ENCODE results near the gene WFS1. TPM values are rescaled to one million over a fixed set of nuclear protein-coding genes. Genes with fewer than 3 reads are reported as not detected.

The WFS1 gene
- polyA plus RNA-seq, 4 donors = 24.0 to 31.0 (median 25.9) TPM

DNA sequence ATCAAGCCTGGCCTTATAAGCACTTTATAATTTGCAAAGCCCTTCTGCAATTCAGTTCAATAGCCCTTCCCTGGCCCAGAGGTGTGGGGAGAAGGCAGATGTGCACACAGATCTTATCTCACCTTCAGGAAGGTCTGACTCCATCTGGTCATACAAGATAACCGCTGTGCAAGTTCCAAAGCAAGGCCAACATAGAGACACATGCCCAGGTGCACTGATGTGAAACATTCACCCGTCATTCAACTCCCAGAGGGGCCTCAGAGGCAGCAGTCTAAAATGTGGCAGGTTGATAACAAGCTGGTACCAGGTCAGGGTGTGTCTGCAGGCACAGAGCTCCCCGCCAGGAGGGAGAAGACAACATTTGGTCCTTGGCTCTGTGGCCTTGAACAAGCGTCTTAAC lies 10.9 kb upstream of the WFS1 start:
- DNase-seq (ENCODE audit: low read depth in 4 of 4, low spot score in 3 of 4) = no peak

DNA sequence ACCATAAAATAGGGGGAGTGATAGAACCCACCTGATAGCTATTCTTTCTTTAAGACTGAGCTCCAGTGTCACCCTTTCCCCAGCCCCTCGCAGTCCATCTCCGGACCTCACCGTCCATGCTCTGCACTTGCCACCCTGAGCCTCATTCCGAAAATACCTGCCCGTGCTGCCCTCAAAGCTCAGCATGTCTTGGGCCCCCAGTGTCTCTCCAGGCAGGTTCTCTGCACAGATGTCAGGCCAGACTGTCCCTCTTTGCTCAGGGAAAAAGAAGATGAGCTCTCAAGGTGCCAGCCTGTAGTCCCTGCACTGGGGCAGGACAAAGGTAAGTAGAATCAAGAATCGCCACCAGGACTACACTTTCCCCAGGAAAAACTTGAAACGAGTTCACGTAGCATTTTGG lies 9.8 kb upstream of the WFS1 start:
- no peak for DNase-seq (ENCODE audit: low read depth in 4 of 4, low spot score in 3 of 4)

DNA sequence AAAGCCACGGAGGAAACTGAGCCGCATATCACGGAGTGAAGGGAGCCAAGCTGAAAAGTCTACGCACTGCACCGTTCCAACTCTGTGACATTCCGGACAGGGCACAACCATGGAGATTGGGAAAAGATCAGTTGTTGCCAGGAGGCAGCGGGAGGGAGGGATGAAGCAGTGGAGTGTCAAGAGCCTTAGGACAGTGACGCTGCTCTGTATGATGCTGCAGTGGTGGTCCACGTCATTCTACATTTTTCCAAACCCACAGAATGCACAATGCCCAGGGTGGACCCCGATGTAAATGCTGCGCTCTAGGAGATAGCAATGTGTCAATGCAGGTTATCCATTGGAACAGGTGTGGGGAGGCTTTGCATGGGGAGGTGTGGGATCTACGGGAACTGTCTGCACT lies 7.5 kb upstream of the WFS1 start:
- DNase-seq (ENCODE audit: low read depth in 4 of 4, low spot score in 3 of 4) = no peak

DNA sequence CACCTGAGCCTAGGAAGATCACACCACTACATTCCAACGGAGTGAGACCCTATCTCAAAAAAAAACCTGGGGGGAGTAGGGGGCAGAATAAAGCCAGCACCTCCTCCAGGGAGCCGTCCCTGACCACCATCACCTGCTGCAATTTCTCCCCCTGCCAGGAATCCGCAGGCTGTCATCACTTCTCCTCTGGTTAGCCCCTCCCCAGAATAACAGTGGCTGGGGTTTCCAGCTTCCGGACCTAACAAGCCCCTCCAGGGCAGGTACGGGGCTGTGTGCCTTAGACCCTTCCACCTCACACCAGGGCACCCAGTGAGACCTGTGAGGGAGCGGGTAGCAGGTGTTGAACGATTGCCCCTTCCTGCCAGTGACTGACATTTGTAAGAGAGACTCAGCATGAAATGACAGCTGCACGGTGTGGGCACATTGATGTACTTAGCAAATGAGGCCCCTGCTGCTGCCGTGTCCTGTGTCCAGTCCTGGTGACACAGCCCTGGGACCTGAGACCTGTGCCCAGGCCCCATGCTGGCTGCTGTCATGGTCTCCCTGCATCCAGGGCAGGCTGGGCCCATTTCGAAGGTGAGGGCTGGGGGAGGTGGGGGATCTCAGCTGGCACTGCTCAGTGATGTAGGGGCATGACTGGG lies 6.7 kb upstream of the WFS1 start:
- DNase-seq (ENCODE audit: low read depth in 4 of 4, low spot score in 3 of 4) = no peak

DNA sequence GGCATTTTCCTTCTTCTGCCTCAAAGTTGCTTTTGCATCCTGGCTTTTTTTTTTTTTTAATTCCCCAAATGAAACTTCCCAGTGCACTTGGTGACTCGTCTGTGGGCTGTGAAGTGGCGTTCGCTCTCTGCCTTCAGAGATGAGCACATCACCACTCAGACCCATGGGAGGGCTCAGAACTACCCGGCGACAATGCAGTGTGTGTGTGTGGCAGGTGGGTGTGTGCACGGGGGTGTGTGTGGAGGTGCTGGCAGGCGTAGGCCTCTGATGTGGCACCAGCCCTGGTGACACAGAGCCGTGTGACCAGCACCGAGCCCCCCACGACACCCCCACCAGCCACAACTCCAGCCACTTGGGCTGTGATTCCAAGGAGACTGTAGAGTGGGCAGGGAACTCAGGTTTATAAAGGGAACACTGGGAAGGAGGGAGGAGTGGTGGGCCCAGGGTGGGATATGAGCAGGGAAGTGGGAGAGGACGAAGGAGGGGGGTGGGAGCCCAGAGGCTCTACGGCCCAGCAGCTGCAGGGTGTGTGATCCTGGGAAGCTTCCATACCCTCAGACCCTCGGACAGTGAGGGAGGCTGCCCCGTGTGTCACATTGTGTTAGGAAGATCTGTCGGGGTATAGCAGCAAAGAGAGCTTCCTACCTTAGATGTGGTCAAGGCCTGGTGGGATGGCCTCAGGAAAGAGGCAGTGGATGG lies 6.0 kb upstream of the WFS1 start:
- DNase-seq (ENCODE audit: low read depth in 4 of 4, low spot score in 3 of 4) = no peak

DNA sequence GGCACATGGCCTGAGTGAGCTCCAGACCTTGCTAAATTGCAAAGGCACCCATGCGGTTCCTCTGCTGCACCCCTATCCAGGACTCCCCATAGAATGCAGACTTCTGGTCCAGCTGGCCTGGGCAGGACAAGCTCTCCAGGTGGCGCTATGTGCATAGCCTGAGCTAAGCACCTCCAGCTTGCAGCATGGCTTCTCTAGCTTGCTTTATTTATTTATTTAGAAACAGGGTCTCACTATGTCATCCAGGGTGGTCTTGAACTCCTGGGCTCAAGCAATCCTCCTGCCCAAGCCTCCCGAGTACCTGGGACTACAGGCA lies 5.5 kb upstream of the WFS1 start:
- no peak for DNase-seq (ENCODE audit: low read depth in 4 of 4, low spot score in 3 of 4)

DNA sequence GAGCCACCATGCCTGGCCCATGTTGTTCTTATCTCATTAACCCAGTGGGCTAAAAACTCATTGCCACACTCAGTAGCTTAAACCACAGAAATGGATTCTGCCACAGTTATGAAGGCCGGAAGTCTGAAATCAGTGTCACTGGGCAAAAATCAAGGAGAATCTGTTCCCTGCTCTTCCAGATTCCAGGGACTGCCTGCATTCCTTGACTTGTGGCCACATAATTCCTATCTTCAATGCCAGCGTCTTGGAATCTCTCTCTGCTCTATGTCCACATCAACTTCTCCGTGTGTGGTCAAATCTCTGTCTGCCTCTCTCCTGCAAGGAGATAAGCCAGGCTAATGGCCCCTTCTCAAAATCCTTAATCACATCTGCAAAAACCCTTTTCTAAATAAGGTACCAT lies 4.1 kb upstream of the WFS1 start:
- no peak for DNase-seq (ENCODE audit: low read depth in 4 of 4, low spot score in 3 of 4)

DNA sequence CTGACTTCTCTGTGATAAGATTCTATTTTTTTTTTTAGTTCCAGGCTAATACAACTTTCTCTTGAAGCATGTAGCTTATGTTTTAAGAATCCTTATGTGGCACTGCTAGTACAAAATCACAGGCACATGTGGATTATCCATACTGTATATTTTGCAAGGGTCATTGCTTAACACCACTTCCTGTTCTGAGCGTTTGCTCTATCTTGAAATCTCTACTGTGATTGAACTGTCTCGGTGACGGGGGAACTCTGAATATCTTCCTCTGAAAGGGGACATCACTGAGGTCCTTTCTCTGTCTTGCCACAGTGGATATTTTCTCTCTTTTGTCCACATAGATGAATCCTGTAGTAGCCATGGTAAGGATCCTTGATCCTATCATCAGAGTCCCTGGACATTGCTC lies 2.1 kb upstream of the WFS1 start:
- DNase-seq (ENCODE audit: low read depth in 4 of 4, low spot score in 3 of 4) = no peak

DNA sequence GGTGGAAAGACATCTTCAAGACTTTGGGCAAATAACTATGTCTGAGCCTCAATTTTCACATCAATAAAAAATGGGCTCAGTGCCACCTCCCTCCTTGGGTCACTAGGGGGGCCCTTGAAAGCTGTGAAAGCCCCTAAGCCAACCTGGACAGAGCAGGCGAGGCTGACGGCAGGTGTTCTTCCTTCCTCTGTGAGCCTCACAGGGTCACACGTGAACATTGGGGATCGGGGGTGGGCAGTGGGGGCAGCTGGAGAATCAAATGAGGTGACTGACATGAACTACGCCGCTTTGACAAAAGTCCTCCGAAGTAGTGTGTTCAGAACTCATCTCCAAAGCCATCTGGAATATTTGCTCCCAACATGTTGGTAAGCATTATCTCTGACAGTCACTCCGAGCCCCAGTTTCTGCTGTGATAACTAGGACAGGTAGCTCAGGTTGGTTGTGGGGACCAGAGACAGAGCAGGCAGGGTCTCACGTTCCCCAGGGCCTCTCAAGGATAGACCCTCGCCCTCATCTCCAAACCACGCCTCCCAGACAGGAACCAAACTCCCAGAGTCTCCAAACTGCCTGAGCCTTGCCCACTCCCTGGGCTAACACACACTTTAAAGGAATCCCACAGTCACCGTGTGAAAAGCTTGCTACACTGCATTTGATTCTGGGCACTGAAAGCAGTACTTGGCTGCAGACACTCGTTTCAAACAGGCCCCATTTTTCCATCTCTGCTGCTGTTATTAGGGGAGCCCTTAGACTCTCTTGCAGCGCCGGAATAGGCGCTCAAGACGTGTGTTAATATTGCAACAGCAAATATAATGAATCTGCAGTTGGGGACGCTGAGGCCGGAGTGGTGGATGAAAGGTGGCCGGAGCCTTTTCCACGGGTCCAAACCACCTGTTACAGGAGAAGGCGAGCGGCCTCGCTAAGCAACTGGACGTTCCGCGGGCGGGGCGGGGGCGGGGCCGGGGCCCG lies 717 bp upstream of the WFS1 start:
- DNase-seq (ENCODE audit: low read depth in 4 of 4, low spot score in 3 of 4) = no peak

DNA sequence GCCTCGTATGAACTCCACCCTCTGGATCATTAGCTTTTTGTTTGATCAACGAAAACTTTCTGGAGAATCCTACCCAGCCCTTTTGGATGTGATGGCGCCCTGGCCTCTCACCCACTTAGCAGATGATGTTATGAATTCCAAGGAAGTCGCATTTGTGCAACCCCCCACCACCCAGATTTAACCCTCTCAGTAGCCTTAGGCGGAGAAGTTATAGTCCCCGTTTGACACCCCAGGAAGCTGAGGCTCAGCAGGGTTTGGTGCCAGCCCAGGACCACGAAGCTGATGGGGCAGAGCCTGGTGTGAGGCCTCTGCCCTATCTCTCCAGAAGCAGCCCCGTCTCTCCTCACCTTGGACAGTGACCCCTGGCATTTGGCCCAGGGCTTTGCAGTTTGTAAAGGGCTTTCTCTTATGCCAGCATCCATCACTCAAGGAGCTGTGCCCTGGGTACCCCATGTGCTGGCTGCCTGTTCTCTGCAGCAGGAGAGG lies 1.0 kb downstream of the WFS1 start:
- no peak for DNase-seq (ENCODE audit: low read depth in 4 of 4, low spot score in 3 of 4)

DNA sequence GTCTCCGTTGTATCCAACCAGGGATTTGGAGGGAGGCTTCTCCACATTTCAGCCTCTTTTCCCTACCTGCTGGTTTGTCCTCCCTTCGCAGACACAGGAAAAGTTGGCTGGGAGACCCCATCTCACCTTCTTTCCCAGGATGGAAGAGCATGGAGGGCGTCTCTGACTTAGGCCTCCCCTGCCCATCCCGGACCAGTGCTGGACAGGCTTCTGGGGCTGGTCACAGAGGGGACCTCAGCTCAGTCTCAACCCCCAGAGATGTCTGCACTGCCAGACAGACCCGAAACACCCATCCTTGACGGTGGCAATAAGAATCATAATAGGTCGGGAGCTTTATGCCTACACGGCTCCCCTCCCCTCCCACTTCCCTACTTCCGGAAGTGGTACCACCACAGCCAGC lies 1.6 kb downstream of the WFS1 start:
- no peak for DNase-seq (ENCODE audit: low read depth in 4 of 4, low spot score in 3 of 4)

DNA sequence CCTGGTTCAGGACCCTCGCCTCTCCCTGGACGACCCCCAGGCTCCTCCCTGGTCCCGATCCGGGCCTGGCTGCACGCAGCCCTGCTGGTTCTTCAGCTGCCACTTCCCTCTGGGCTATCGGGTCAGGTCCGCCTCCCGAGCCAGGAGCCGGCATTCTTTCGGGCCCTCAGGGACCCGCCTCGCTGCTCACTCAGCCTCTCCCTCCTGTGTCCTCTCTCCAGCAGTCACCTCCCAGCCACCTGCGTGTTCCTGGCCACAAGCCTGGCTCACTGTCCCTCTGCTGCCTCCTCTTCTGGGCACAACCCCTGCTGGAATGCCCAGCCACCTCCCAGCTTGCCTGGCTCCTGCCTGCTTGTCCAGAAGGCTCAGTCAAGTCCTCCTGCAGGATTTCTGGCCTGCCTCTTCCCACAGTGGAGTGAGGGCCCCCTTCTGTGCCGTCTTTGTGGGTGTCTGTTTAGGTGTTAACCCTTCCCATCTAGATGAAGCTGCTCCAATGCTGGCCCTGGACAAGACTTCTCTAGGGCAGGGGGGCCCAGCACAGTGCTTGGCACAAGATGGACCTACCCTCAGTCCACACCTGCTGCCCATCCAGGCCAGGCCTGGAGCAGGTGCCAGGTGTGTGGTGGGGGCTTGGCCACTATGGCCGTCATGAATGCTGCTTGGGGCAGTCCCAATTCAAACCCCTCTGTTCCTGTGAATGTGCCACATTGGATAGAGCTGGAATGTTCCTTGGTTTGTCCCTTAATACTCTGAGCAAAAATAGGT lies 2.2 kb downstream of the WFS1 start:
- no peak for DNase-seq (ENCODE audit: low read depth in 4 of 4, low spot score in 3 of 4)

DNA sequence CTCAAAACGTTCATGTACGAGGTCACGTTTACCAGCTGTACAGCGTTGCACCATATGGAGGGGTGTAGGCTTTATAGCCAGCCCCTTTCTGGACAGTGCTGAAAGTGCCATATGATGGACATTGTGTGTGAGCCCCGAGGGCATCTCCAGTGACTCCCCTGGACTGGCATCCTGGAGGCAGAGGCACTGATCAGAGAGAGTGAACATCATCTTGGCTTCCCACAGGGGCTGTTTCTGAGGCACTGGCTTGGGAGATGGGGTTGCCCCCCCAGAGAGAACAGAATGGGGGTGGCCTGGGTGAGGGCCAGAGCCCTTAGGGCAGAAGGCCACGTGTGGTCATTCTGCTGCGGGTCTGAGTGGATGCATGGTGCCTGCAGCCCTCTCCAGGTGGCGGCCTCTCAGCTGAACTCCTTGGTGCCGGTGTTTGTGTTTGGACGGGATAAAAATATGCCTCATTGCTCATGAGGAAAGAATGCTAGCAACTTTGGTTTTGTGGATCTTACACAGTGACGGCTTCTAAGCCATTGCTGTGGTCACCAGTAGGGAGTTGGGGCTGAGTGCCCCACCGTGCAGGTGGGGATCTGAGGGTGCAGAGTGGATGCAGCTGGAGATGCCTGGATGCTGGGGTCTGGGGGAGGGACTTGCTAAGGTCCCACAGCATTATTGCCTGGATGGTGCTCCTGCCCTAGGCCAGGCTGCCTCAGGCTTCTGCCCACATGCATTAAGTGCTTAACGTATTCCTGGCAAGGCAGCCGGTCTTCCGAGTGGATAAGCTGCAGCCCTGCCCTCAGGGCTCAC lies 3.4 kb downstream of the WFS1 start:
- DNase-seq (ENCODE audit: low read depth in 4 of 4, low spot score in 3 of 4) = no peak

DNA sequence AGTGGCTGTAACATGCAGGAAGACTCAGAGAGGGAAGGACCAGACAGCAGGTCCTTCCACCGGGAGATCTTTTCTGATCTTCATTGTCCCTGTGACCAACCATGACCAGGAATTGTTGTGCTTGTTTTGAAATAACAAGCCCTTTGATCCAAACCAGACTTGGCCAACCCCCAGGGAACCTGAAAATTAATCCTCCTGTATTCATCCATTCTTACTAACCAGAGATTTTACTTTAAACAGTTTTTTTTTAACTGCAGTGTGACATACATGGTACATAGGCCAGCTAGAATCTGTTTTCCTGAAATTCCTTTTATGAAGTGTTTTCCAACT lies 4.0 kb downstream of the WFS1 start:
- DNase-seq (ENCODE audit: low read depth in 4 of 4, low spot score in 3 of 4) = no peak

DNA sequence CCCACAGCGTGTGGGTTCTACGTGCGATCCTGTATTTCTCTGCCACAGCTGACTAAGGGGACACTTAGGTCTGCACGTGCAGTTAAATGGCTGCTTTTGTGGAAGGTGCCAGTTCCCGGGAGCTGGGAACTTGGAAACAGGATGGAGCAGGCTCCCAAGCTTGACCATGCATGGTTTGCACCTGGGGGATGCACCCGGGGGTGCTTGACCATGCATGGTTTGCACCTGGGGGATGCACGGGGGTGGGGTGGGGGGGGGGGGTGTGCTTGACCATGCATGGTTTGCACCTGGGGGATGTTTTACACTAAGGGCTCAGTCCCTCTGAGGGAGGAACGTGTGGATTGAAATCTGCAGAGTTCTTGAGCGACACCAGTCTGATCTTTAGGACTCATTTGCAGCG lies 5.7 kb downstream of the WFS1 start:
- DNase-seq (ENCODE audit: low read depth in 4 of 4, low spot score in 3 of 4) = no peak

DNA sequence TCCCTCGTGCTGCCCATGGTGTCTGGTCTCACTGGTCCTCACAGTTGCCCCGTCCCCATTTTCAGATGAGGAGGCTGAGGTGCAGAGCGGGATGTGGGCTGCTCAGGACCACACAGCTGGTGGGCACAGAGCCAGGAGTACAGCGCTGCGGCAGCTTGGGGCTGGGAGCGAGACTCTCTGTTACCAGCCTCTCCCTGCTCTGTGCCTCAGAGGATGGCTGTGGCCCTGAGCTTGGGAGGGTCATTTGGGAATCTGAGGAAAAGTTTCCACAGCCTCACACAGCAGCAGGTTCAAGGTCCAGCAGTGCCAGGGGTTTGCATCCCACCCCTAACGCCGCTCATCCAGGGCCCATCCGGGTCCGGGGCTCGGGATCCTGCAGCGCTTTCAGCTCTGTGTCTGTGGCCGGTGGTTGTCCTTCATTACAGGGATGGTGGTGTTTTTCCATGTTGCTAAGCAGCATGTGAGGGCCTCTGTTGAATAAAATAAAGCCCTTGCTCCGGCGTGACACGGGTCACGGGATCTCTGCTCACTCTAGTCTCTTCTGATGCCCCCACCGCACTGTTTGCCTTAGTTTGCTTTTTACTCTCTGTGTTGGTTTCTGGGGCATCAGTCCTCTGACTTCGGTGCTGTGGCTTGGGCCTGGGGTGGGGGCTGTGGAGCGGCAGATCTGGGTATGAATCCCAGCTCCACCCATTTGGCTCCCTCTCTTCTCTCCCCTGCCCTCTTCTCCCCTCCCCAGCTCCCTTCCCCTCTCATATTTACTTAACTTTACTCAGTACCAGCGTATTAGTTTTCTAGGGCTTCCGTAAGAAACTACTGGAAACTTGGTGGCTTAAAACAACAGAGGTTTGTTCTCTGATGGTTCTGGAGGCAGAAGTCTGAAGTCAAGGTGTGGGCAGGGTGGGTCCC lies 6.5 kb downstream of the WFS1 start:
- no peak for DNase-seq (ENCODE audit: low read depth in 4 of 4, low spot score in 3 of 4)

DNA sequence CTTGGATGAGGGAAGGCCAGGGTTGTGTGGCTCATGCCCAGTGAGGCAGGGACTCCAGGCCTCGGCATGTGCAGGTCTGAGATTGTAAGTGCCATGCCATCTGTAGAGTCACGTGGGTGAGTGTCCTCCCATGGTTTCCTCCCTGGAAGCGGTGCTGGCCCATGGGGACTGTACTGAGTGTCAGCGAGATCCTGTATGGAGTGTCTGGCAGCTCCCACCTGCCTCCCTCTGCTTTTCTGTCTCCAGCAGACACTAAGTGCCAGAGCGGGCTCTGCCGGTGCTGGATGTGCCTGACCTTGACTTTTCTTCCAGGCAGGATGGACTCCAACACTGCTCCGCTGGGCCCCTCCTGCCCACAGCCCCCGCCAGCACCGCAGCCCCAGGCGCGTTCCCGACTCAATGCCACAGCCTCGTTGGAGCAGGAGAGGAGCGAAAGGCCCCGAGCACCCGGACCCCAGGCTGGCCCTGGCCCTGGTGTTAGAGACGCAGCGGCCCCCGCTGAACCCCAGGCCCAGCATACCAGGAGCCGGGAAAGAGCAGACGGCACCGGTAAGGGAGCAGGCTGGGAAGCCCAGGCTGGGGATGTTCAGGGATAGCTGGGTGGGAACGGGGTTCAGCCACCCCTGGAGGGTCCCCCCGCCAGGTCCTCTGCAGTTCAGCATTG lies 7.6 kb downstream of the WFS1 start:
- DNase-seq (ENCODE audit: low read depth in 4 of 4, low spot score in 3 of 4) = no peak

DNA sequence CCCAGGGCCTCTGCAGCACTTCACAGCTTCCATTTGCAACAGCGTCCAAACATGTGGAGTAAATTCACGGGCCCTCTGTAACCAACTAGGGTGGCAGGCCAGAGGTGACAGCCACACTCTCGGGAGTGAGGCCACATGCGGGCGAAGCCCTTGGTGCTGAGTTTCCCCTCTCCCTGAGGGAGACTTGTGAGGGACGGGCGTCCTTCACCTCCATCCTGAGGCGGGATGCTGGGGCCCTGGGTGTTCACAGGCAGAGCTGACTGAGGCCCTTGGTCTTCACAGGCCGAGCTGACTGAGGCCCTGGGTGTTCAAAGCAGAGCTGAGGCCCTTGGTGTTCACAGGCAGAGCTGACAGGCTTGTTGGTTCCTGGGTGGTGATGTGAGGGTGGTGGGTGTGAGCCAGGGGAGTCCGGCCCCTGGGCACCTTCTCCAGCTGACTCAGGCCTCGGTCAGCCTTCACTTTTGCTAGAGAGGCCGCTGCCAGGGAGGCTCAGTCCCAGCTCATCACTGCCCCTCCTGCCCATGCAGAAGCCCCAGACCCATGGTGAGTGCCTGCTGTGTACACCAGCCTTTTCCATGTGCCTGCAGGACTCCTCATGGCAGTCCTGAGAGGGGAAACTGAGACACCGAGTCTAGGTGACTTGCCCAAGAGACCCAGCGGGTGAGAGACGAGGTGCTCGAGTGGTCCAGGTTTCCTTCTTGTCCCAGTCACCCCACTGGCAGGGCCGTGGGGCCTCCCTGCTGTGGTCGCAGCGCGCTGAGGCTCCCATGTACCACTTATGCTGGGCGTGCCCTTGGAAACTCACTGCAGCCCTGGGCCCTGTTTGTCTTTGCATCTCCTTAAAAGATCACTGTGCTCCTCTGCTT lies 8.5 kb downstream of the WFS1 start:
- no peak for DNase-seq (ENCODE audit: low read depth in 4 of 4, low spot score in 3 of 4)
